Activated CD4-positive, alpha-beta memory T cell treated with anti-CD3 and anti-CD28 coated beads, Interleukin-2, amount 10 ng/mL, durations not matched to agents 7 days and 5 days (primary cell): Measurements from ENCODE around the gene FUT1. TPM values are rescaled to one million over a fixed set of nuclear protein-coding genes. Genes with fewer than 3 reads are reported as not detected.

Source experiments
- CTCF ChIA-PET: fragments of 350-600 bp; sonication (Branson Sonifier 250); formaldehyde crosslinking; loops from one replicate; lab custom pipeline; 2021; ENCODE audit warnings: antibody characterized with exemption, inconsistent platforms; lab: Charles Lee
- POLR2A ChIA-PET: fragments of 350-600 bp; sonication (Branson Sonifier 250); formaldehyde crosslinking; loops from one replicate; lab custom pipeline; 2021; ENCODE audit warnings: antibody characterized with exemption; lab: Charles Lee
- DNase-seq: peaks from one replicate; pipeline ENCODE4 v3.0.0-alpha.2; 2020
- H3K27ac Mint-ChIP-seq: one replicate; pipeline ENCODE4 v1.8.0; 2021; ENCODE audit warnings: mild to moderate bottlenecking, mixed read lengths
- H3K27me3 Mint-ChIP-seq: one replicate; pipeline ENCODE4 v1.8.0; 2021; ENCODE audit warnings: mixed read lengths
- H3K36me3 Mint-ChIP-seq: one replicate; pipeline ENCODE4 v1.8.0; 2021; ENCODE audit warnings: low read depth, mixed read lengths
- H3K4me1 Mint-ChIP-seq: one replicate; pipeline ENCODE4 v1.8.0; 2021; ENCODE audit warnings: mixed read lengths
- H3K4me3 Mint-ChIP-seq: one replicate; pipeline ENCODE4 v1.8.0; 2021; ENCODE audit warnings: mild to moderate bottlenecking, mixed read lengths
- H3K9me3 Mint-ChIP-seq: one replicate; pipeline ENCODE4 v1.8.0; 2021; ENCODE audit warnings: mixed read lengths
- total RNA-seq, 2 experiments: library from RNA; stranded (reverse); gene quantifications; one replicate each; pipeline ENCODE4 v1.2.3, GENCODE V29; 2021

Gene FUT1
- total RNA-seq, 2 experiments from 2014 or later, result 0.28 to 0.45 TPM

GRCh38 chr19:48746110-48746509 is 6.3 kb downstream of the FUT1 start:
- peaks cover 8% of the 10 kb centered on the region for H3K27me3 Mint-ChIP-seq
- peaks cover 24% of the 10 kb centered on the region for H3K4me1 Mint-ChIP-seq
- no peaks in the 10 kb centered on the region for H3K36me3 Mint-ChIP-seq
- DNase-seq, result no peak
- no peak overlapping the region for H3K4me3 Mint-ChIP-seq
- no peaks in the 10 kb centered on the region for H3K9me3 Mint-ChIP-seq
- ChIA-PET POLR2A (interaction anchor here (1.0 kb wide), 1 partner anchor 346 kb away, joined by 3 read pairs; no protein-coding TSS in a partner anchor), CTCF (no interaction called here)
- no peak overlapping the region for H3K27ac Mint-ChIP-seq

GRCh38 chr19:48745208-48745995 is 7.0 kb downstream of the FUT1 start:
- POLR2A ChIA-PET, result no interaction called here
- Mint-ChIP-seq H3K36me3 (no peaks in the 10 kb centered on the region), H3K9me3 (no peaks in the 10 kb centered on the region), H3K27me3 (peaks cover 6% of the 10 kb centered on the region), H3K27ac (no peak overlapping the region), H3K4me1 (peaks cover 25% of the 10 kb centered on the region), H3K4me3 (no peak overlapping the region)
- CTCF ChIA-PET, result interaction anchor here (0.6 to 1.0 kb wide), 2 partner anchors 96 to 248 kb away, joined by 4 read pairs; partner anchors contain the start of genes GYS1 and RUVBL2
- DNase-seq, result peak; percentile 61

- Mint-ChIP-seq H3K4me1 (peaks cover 34% of the 10 kb centered on the region), H3K9me3 (no peaks in the 10 kb centered on the region), H3K27me3 (peaks cover 11% of the 10 kb centered on the region), H3K27ac (no peak overlapping the region), H3K4me3 (no peak overlapping the region), H3K36me3 (no peaks in the 10 kb centered on the region)
- ChIA-PET CTCF (no interaction called here), POLR2A (no interaction called here)
- no peak for DNase-seq
Measured at GRCh38 chr19:48742096-48742495, 10.3 kb downstream of the FUT1 start.

GRCh38 chr19:48741129-48741999 is 11.1 kb downstream of the FUT1 start:
- H3K27ac Mint-ChIP-seq, result no peak overlapping the region
- ChIA-PET CTCF (no interaction called here), POLR2A (no interaction called here)
- H3K36me3 Mint-ChIP-seq, result no peaks in the 10 kb centered on the region
- no peak overlapping the region for H3K4me3 Mint-ChIP-seq
- peak; percentile 50 for DNase-seq
- H3K27me3 Mint-ChIP-seq, result peaks cover 11% of the 10 kb centered on the region
- no peaks in the 10 kb centered on the region for H3K9me3 Mint-ChIP-seq
- H3K4me1 Mint-ChIP-seq, result peaks cover 32% of the 10 kb centered on the region

- peaks cover 6% of the 10 kb centered on the region for H3K27me3 Mint-ChIP-seq
- ChIA-PET POLR2A (no interaction called here), CTCF (no interaction called here)
- H3K27ac Mint-ChIP-seq, result no peak within 1 kb of the TSS
- no peak within 1 kb of the TSS for H3K4me3 Mint-ChIP-seq
- no peaks in the 10 kb centered on the region for H3K9me3 Mint-ChIP-seq
- DNase-seq, result no peak
- no peaks in the 10 kb centered on the region for H3K36me3 Mint-ChIP-seq
- peaks cover 24% of the 10 kb centered on the region for H3K4me1 Mint-ChIP-seq
Measured at GRCh38 chr19:48740164-48740972, 12.1 kb downstream of the FUT1 start, which contains the start of gene RASIP1. RASIP1 (minus strand) TSS chr19:48740610; CDS start chr19:48740282, 328 bp downstream.

- Mint-ChIP-seq H3K36me3 (no peaks in the 10 kb centered on the region), H3K9me3 (no peaks in the 10 kb centered on the region), H3K27ac (no peak overlapping the region), H3K4me1 (peaks cover 22% of the 10 kb centered on the region), H3K4me3 (no peak overlapping the region), H3K27me3 (peaks cover 6% of the 10 kb centered on the region)
- ChIA-PET CTCF (interaction anchor here (0.6 to 2.2 kb wide), 10 partner anchors 11 to 388 kb away, joined by 3 to 14 read pairs (median 6); partner anchors contain the start of gene CA11), POLR2A (interaction anchor here (0.8 to 2.6 kb wide), 8 partner anchors 8 to 116 kb away, joined by 3 to 11 read pairs (median 4); partner anchors contain the start of gene CA11)
- no peak for DNase-seq
Measured at GRCh38 chr19:48739404-48740163, 12.9 kb downstream of the FUT1 start.

GRCh38 chr19:48738557-48739403 is 13.7 kb downstream of the FUT1 start:
- POLR2A ChIA-PET, result interaction anchor here (0.8 to 2.6 kb wide), 8 partner anchors 9 to 115 kb away, joined by 3 to 11 read pairs (median 4); partner anchors contain the start of gene CA11
- peak; percentile 94 for DNase-seq
- CTCF ChIA-PET, result interaction anchor here (0.8 to 2.2 kb wide), 11 partner anchors 8 to 103 kb away, joined by 3 to 14 read pairs (median 5); partner anchors contain the start of genes CA11 and IZUMO1
- Mint-ChIP-seq H3K4me1 (peaks cover 22% of the 10 kb centered on the region), H3K27ac (no peak overlapping the region), H3K27me3 (peaks cover 6% of the 10 kb centered on the region), H3K36me3 (no peaks in the 10 kb centered on the region), H3K9me3 (no peaks in the 10 kb centered on the region), H3K4me3 (peak overlapping the region; percentile 30)

- POLR2A ChIA-PET, result interaction anchor here (0.9 to 2.6 kb wide), 2 partner anchors 12 to 256 kb away, joined by 3 to 11 read pairs; partner anchors contain the start of gene RUVBL2
Measured at GRCh38 chr19:48737360-48737998, 15.0 kb downstream of the FUT1 start.

GRCh38 chr19:48735031-48735615 is 17.3 kb downstream of the FUT1 start:
- H3K27ac Mint-ChIP-seq, result no peak overlapping the region
- CTCF ChIA-PET, result no interaction called here
- POLR2A ChIA-PET, result no interaction called here
- H3K36me3 Mint-ChIP-seq, result no peaks in the 10 kb centered on the region
- peaks cover 10% of the 10 kb centered on the region for H3K4me1 Mint-ChIP-seq
- no peak for DNase-seq
- H3K9me3 Mint-ChIP-seq, result peaks cover 4% of the 10 kb centered on the region
- H3K27me3 Mint-ChIP-seq, result peaks cover 3% of the 10 kb centered on the region
- H3K4me3 Mint-ChIP-seq, result no peak overlapping the region

More at GRCh38 chr19:48737360-48737998, 15.0 kb downstream of the FUT1 start:
- H3K4me3 Mint-ChIP-seq, result no peak overlapping the region
- H3K27me3 Mint-ChIP-seq, result peaks cover 6% of the 10 kb centered on the region
- no peaks in the 10 kb centered on the region for H3K9me3 Mint-ChIP-seq
- no peak for DNase-seq
- H3K27ac Mint-ChIP-seq, result no peak overlapping the region
- CTCF ChIA-PET, result interaction anchor here (1.2 to 2.2 kb wide), 2 partner anchors 24 to 50 kb away, joined by 4 to 13 read pairs; no protein-coding TSS in a partner anchor
- peaks cover 22% of the 10 kb centered on the region for H3K4me1 Mint-ChIP-seq
- H3K36me3 Mint-ChIP-seq, result no peaks in the 10 kb centered on the region

GRCh38 chr19:48734625-48735024 is 17.8 kb downstream of the FUT1 start:
- Mint-ChIP-seq H3K9me3 (peaks cover 4% of the 10 kb centered on the region), H3K4me1 (peaks cover 7% of the 10 kb centered on the region), H3K27ac (no peak overlapping the region), H3K27me3 (no peaks in the 10 kb centered on the region), H3K4me3 (no peak overlapping the region), H3K36me3 (no peaks in the 10 kb centered on the region)
- DNase-seq, result no peak
- CTCF ChIA-PET, result no interaction called here
- POLR2A ChIA-PET, result no interaction called here
